DMS153 (cell line): Measurements from ENCODE around the gene IGSF9B.

Source experiments
- DNase-seq: peaks from one replicate; lab custom pipeline; 2025; lab: John Stamatoyannopoulos, UW

Gene IGSF9B

DNA sequence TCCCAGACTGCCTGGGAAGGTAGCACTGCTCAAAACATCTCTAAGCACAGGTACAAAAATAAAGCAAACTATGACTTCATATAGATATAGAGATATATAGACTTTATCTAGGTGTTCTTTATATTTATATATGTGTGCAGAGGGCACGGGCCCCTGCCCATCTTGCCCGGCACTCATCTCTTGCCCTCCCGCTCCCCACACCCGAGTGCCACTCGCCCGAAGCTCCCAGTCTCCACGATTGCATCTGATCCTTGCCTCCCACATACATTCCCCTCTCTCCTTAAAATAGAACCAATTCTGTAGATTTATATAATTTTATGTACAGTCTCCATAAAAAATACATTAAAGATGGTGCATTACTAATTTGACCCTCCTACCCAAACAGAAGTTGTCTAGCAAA is 55.5 kb downstream of the IGSF9B start:
- DNase-seq: no peak

DNA sequence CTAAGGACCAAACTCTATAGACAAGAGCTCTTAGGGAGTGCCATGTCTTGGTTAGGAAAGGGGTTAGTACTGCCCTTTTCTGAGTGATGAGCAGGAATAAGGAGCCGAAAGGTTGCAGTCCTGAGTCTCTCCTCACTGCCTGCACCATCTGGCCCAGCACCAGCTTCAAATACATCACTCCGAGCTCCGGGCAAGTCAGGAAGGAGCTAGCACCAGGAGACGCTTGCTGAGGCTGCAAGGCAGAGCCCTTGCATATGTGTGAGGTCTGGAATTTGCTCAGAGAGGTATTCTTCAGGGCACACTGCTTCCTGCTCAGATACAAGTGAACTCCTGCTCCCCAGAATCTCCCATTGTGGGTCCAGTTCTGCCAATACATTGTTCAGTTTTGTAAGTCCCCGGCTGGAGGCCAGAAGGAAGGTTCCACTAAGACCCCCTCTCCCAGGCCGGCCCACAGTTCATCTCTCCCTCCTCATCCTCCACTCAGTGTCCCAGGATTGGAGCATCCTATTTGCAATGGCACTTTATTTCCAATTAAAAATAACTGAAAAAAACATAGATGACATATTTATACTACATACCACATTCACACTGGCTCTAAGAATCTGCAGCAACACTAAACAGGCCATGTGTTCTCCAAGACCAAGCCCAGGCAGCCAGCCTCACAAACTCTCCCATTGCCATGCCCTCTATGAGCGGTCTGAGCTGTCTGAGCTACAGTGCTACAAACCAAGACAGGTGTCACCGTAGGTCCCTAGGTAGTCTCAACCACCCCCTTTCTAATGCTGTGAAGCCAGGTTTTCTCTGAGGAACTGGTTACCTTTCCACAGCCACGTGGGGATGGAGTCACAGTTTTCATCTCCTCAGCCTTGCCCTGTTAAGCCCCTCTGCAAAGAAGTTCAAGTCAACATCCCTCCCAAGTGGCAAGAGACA is 56.3 kb downstream of the IGSF9B start:
- no peak for DNase-seq

DNA sequence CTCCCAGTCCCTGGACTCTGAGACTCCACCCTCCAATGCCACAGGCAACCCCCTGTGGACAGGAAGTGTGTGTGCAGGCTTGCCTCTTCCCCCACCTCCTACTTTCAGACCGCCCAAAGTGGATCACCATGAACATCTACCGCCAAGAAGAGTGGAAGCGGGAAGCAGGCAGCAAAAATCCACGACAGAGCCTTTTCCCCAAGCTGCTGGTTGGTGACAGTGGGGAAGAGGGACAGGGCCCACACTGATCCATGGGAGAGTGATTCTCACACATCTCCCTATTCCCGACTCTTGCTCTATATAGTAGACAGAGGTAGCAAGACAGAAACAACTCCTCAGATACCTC is 58.0 kb downstream of the IGSF9B start:
- no peak for DNase-seq

DNA sequence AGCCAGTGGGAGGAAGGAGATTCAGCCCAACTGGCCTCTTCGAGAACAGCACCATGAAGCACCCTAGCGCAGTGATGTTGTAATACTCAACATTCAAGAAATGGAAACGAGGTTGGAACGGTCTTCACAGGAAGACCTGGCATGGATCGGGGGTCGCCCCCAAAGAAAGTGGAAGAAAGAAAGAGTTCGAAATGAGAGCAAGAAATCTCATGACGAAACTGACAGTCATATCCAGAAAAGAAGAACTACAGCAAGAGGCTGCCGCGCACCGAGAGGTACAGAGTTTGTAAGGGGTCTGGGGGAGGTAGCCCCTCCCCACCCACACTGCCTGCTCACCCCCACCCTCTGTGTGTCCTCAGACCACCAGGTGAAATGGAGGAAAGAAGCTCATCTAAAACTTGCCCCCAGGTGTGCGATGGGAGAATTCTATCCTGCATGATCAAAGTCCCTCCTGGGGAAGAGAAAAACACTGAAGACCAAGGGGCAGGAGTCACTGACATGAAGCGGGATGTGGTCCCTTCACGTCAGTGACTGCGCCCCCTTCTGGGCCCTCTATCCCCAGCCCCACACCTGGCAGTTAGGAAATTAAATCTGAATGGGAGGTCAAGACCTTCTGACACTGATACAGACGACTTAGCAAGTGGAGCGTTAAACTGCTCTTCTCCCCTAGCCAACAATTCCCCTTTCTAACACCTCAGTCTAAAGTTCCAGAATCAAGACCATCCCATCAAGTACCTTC is 58.6 kb downstream of the IGSF9B start:
- DNase-seq: no peak

DNA sequence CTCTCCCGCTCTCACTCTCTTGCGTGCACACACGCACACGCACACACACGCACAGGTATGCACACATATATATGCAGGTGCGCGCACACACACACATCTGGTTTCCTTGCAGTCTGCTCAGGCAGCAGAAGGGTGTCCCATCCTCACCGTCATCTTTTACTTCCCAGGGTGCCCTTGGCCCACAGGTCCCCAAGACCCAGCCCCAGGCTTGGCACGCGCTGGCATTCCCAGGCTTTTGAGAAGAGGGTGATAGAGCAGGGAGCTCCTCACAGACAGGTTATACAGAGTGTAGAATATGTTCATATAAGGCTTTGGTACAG is 59.5 kb downstream of the IGSF9B start:
- DNase-seq: no peak

DNA sequence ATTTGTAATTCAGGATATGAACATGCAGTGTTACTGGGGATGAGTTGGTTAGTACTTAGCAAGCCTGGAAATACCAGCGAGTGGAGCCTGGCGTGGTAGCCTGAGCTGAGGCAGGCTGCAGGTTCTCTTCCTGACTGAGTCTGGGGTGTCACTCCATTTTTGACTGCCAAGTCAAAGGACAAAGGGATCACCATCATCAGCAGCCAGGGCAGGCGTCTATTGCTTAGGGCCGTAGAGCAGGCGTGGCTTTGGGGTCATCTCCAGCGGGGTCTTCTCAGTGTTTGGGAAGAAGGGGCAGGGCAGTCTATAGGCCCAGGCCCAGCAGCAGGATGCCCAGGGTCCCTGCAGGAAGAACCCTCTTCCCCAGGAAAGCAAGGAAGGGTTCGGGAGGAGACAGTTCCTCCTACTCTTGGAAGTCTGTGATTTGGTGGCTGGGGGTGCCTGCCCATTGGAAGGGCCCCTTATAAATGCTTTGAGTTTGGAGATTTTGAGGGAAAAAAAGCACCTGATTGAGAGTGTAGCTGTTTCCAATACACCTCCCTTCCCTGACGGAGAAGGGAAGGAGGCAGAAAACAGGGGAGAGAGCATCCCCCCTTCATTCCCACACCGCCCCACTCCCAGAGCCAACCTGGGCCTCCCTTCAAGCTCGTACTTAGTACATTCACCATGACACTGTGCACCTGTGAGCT is 60.0 kb downstream of the IGSF9B start:
- no peak for DNase-seq

DNA sequence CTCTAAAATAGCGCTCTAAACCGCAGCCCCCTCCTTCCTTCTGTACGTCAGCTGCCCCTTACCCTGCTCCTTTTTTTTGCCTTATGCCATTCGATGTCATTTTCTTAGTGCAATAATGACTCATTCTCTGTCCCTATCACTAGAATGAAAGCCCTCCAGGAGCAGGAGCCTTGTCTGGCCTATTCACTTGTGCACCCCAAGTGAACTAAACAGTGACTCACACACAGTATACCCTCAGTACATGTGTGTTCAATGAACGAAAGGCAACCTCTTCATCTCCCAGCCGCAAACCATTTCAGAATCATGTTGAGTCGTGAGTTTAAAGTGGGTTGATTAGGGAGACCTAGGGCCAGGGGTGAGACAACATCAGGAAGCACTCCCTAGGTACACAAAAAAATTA is 60.7 kb downstream of the IGSF9B start:
- DNase-seq: no peak

DNA sequence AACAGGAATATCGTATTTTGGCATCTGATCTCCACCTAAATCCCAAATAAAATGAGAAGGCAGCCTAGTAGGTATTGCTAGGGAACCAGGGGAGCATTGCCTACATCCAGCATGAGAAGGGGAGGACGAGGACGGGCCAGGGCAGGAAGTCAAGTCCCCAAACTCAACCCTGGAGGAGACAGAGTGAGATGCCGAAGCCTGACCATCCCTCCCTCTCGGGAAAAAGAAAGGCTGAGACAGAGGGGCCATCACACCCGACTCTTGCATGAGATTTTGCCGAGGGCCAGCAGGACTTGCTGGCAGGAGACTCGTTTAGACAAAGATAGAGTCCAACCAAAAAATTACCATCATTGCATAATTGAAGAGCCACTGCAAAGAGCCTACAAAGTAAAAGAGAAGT is 61.2 kb downstream of the IGSF9B start:
- no peak for DNase-seq

DNA sequence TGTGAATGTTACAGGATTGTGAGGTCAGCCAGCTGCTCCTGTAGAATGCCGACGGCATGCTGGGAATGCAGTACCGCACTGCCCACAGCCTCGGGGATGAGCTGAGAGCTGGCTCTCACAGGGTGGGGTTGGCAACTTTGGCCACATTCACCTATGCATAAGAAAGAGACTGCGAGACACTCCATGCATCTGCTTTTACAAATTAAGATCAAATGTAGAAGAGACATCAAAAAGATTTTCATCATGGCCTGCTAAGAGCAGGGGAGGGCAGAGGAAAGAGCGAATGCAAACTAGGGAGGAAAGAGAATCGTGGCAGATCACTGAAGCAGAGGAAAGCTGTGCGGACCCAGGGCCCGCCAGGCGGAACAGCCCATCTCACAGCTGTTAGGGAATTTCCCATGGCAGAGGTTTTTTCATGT is 61.7 kb downstream of the IGSF9B start:
- DNase-seq: no peak

DNA sequence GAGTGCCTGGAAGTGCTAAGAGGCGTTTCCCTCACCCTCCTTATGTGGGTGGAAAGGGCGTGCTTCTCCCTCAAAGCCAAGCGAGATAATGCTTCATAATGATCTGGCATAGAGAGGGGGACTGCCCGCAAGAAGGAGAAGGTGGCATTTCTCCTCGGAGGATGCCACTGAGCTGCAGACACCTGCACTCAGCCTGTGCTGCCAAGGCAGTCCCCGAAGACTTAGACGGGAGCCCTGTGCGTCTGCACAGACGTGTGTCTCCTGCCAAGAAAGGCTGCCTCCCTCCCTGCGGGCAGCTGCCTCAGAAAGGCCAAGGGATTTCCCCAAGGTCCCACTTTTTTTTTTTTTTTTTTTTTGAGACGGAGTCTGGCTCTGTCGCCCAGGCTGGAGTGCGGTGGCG is 63.4 kb downstream of the IGSF9B start:
- no peak for DNase-seq

DNA sequence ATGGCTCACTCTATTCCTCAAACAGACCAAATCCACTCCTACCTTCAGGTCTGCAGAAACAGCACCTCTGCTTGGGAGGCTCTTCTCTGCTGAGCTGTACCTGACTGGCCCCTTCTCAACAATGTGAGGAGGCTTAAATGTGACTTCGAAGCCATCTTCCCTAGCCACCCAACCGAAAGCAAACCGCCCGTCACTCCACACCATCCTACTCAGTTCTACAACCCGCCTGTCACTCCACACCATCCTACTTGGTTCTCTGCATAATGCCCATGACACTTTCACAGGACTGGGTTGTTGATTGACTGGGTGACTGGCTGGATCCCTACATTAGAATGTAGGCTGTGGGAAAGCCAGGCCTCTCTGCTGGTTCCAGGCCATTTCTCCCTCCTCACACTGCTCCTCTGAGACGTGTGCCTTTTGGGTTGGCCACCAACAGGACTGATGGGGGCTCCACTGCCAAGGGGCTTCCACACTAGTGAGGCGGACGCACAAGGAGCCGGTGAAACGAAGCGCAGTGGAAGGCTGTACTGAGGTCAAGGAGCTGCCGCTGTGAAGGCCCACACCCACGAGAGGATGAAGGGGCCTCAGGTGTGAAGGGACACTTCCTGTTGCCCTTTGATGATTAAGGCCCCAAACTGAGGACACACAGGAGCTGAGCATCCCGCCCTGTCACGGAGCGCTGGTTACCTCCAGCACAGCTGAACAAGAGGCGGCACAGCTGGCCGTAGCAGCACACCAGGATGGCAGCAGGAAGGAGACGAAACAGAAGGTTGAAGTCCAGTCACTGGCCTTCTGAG is 64.0 kb downstream of the IGSF9B start:
- DNase-seq: no peak

DNA sequence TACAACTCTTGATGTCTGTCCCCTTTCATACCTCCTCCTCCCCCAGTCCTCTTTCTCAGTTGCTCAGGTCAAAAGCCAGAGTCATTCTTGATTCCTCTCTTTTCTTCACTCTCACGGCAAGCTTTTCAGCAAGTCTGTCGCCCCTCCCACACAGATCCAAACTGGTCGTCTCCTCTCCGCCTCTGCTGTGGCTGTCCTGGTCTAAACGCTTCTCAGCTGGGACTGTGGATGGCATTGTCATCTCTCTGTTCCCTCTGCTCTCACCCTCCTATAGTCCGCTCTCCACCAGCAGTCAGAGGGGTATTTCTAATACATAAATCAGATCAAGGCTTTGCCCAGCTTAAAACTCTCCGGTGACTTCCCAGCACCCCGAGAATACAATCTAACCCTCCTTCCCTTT is 64.6 kb downstream of the IGSF9B start:
- DNase-seq: no peak

DNA sequence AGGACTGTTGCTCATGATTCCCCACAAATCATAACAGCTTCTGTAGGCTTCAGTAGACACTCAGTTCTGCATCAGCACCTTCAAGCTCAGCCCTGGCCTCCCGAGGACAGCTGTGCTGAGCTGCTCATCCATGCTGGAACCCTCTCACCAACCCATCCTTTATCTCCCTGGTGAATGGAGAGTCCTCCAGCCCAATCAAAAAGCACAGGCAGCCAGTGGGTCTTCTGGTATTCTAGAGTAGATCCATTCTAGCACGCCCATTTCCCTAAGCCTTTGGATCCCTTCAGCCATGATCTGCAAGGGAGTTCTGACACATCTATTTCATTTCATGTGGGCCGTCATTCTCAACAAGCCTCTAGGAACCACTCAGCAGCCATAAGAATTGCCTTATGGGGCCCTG is 66.9 kb downstream of the IGSF9B start:
- no peak for DNase-seq

DNA sequence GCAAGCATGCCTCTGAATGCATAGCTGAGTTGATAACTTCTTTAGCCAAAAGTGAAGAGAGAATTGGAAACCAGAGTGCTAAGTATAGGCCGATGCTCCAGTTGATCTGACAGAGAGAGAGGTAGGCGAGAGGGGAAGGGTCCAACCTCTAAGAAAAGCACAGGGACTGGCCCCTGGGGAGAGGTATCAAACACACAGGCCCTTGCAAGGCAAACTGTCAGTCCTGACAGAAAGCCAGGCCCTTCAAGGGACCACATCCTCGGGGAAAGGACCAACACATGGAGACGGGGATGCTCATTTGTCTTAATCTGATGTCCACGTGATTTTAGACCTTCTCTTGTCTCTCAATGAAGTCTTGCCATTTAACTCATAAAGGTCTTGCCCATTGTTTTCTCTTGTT is 67.6 kb downstream of the IGSF9B start:
- DNase-seq: no peak

DNA sequence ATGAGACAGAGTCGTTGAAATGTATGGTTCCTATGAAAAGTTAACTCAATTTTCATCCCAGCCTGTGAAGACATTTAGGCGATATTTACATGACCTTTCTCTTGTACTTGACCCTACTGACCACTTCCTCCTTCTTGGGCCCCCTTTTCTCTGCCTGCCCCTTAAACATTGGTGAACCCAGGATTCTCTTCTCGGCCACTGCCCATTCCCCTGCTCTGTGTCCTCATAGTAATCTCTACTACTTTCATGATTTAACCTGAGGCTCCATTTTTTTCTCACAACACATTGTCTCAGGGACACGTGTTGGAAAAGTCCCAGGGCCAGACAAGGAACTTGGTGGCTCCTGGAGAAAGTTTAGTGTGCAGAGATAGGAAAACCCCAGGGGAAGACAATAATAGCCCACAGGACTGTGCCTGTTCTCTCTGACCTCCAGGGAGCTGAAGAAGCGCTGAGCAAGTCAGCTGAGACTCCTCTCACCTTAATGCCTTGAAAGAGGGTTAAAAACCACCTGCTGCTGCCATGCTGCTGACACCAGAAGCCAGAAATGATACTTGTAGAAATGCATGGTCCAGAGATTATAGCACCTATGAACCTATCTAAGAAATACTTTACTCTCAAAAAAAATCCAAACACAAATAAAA is 69.0 kb downstream of the IGSF9B start:
- no peak for DNase-seq

DNA sequence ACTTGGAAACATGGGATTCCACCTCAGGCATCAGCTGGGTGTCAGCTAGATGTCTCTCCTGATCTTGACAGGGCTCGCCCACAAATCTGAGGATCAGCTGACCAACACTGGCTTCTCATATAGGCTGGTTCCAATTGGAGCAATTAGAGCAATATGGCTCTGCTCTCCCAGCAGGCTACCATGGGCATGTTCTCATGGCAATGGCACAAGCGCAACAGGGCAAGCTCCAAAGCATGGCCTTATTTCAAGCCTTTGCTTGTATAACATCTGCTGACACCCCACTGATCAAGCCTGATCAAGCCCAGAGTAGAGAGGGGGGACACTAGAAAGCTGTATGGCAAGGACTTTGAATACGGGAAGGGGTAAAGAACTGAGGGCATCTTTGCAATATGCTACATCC is 70.7 kb downstream of the IGSF9B start:
- no peak for DNase-seq

DNA sequence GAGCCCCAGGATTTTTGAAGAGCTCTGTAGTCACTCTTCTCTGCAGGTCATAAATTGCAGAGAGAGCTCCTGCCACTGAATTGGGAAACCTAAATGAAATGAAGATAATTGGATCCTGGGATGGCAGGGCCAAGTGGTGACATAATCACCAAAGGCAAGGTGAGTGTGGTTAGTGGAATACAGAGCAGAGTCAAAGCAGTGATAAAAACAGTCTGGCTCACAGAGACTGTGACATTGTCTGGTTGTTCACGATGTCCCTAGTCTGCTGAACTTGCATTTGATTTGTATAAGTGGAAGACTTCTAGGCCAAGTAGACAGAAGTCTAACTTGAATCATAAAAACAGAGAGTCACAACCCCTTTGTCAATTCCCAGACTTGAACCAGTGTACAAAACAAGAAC is 84.6 kb downstream of the IGSF9B start:
- no peak for DNase-seq

DNA sequence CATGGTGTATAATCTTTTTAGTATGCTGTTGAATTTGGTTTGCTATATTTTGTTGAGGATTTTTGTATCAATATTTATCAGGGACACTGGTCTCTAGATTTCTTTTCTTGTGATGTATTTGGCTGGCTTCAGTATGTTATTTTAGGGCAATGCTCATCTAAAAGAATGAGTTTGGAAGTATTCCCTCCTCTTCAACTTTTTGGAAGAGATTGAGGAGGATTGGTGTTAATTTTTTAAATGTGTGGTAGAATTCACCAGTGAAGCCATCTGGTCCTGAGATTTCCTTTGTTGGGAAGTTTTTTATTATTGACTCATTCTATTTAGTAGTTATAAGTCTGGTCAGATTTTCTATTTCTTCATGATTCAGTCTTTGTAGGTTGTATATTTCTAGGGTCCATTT is 89.3 kb downstream of the IGSF9B start:
- no peak for DNase-seq

DNA sequence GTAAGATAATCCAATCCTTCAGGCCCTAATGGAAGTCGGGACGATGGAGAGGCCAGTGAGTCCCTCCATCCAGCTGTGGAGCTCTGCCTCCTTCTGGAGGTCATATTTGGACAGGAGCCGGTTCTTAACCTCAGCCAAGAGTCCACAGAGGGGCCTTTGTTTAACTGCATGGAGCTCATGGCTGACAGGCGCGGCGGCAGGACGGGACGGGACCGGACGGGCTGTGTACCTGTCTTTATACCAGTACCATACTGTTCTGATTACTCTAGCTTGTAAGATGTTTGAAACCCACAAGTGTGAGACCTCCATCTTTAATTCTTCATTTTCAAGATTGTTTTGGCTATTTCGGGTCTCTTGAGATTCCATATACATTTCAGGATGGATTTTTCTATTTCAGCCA is 91.3 kb downstream of the IGSF9B start:
- DNase-seq: no peak

DNA sequence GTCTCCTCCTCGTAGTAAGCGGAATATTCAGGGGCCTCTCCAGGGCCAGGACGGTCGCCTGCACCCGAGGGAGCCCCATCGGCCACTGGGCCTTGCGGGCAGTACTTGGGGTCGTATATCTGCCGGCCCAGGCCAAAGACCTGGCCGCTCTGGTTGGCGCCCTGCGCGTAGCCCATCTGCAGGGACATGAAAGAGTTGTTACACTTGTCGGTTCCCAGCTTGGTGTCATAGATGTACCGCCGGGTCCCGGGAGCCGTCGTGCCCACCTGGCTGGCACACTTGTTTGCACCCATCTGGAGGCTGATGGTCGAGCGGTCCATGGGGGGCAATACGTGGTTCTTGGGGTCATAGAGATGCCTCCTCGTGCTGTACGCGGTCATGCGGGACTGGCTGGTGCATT is 92.0 kb downstream of the IGSF9B start:
- no peak for DNase-seq

DNA sequence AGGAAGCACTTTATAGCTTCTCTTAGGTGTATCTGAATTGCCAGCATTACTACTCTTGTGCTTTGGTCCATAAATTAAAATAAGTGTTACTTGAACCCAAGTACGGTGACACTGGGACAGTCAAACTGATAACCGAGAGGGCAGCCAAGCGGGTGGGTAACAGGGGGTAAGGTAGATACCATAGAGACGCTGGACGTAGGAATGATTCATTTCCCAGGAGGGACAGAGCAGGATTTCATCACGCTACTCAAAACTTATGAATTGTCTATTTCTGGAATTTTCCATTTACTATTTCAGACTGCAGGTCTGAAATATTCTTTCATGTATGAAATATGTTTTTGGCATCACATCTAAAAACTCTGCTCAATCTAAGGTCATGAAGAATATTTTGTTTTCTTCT is 96.6 kb downstream of the IGSF9B start:
- DNase-seq: no peak
